Endothelial cell of coronary artery (primary cell): ENCODE data around the gene MRRF. TPM values are rescaled to one million over a fixed set of nuclear protein-coding genes. Genes with fewer than 3 reads are reported as not detected.

Source experiments
- total RNA-seq: library from RNA; depleted of rRNA; stranded (reverse); fragments of >200 nt; gene quantifications from 2 replicates; pipeline ENCODE4 v1.2.3, GENCODE V29; 2014

The MRRF gene
- total RNA-seq = 34.3 and 34.9 TPM in 2 replicates

GRCh38 chr9:122264360-122265148 is at the start of gene MRRF, which contains the start of gene RBM18:
MRRF (plus strand) TSS chr9:122264882; CDS start chr9:122270892, 6,010 bp downstream.
RBM18 (minus strand) TSS chr9:122264840; CDS start chr9:122261492, 3,348 bp downstream.

GRCh38 chr9:122228568-122229484 is 35.9 kb upstream of the MRRF start, which contains the start of gene LHX6:
LHX6 (minus strand) TSS chr9:122228957; CDS start chr9:122228740, 217 bp downstream.

DNA sequence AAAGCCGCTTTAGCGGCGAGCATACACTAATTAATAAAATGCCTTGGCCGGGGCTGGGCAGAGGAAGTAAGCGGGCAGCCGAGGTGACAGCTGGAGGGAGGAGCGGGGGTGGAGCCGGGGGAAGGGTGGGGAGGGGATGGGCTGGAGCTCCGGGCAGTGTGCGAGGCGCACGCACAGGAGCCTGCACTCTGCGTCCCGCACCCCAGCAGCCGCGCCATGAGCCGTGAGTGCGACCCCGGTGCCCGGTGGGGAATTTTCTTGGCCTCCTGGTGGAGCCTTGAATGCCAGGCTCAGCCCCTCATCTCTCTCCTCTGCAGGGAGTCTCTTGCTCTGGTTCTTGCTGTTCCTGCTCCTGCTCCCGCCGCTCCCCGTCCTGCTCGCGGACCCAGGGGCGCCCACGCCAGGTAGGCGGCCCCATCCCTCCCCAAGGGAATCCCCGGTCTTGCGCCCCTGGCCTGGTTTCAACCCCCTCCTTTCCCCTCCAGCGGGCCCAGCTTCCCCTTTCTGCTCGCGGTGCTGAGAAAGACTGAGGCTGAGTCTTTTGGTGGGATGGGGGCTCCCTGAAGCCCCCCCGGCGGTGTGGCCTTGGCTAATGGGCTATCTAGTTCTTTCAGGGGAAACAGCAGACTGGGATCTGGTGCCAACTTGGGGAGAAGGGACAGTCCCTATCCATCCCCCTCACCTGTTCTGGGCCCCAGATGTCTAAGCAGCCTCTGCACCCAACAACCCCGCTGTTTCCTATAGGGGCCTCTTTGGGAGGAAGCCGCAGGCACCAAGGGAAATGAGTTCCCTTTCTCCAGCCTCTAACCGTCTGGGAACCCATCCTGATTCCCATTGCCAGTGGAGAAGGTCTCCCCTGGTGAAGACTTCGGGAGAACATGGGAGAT is 106.4 kb downstream of the MRRF start, which contains the start of gene PTGS1:
PTGS1 (plus strand) TSS at position 156 of the 887 bp plus-strand sequence; CDS start at position 217, 61 bp downstream.

Other genes with a start within 250 kb of the MRRF start
- 2.7 and 4.8 TPM in 2 replicates for gene TTLL11, start 171.6 kb upstream of the MRRF start, total RNA-seq
- gene NDUFA8, start 105.1 kb upstream of the MRRF start, total RNA-seq = 45.3 and 49.8 TPM in 2 replicates
- not detected in 2 replicates for gene MORN5, start 105.0 kb upstream of the MRRF start, total RNA-seq
- 0.27 and 1.3 TPM in 2 replicates for gene LHX6, start 35.9 kb upstream of the MRRF start, total RNA-seq
- gene RBM18, start within 50 bp of the MRRF start, total RNA-seq = 6.7 and 7.4 TPM in 2 replicates
- 0.81 and 1.8 TPM in 2 replicates for gene PTGS1, start 106.1 kb downstream of the MRRF start, total RNA-seq
- not detected in 2 replicates for gene OR1J1, start 213.0 kb downstream of the MRRF start, total RNA-seq
- gene OR1J2, start 245.9 kb downstream of the MRRF start, total RNA-seq = not detected in 2 replicates